Aortic smooth muscle cell (primary cell): ENCODE measurements around the gene MAGOH. TPM values are rescaled to one million over a fixed set of nuclear protein-coding genes. Genes with fewer than 3 reads are reported as not detected.

Source experiments
- total RNA-seq: library from RNA; depleted of rRNA; stranded (reverse); fragments of >200 nt; gene quantifications from 2 replicates; pipeline ENCODE4 v1.2.3, GENCODE V29; 2014

MAGOH gene
- total RNA-seq, result 32.5 and 33.0 TPM in 2 replicates

GRCh38 chr1:53238197-53239155, at the start of gene MAGOH:
MAGOH (minus strand) TSS chr1:53238518; CDS start chr1:53238448, 70 bp downstream.

GRCh38 chr1:53220171-53220961, 18.0 kb downstream of the MAGOH start, which contains the start of gene CZIB:
CZIB (minus strand) TSS chr1:53220634; CDS start chr1:53220575, 59 bp downstream.

GRCh38 chr1:53196485-53197290, 41.6 kb downstream of the MAGOH start, which contains the start of gene CPT2:
CPT2 (plus strand) TSS chr1:53196824; CDS start chr1:53196944, 120 bp downstream.

Other genes starting within 250 kb of the MAGOH start
- gene PODN, start 176.3 kb downstream of the MAGOH start, total RNA-seq, result 5.8 and 7.6 TPM in 2 replicates
- 0.13 and 0.25 TPM in 2 replicates for gene SLC1A7, start 95.9 kb downstream of the MAGOH start, total RNA-seq
- gene CPT2, start 41.7 kb downstream of the MAGOH start, total RNA-seq, result 9.9 and 11.4 TPM in 2 replicates
- gene CZIB, start 17.9 kb downstream of the MAGOH start, total RNA-seq, result 46.8 and 50.1 TPM in 2 replicates
- gene LRP8, start 89.6 kb upstream of the MAGOH start, total RNA-seq, result 13.4 and 26.3 TPM in 2 replicates
- not detected in 2 replicates for gene DMRTB1, start 220.9 kb upstream of the MAGOH start, total RNA-seq